Esophagus muscularis mucosa (tissue), 4 donors: Measurements from ENCODE around the gene SECISBP2.

ENCODE experiments used
- EP300 ChIP-seq: sonication (generic); formaldehyde crosslinking; IDR thresholded peaks from one replicate; pipeline ENCODE4 v1.6.1; 2017; ENCODE audit warnings: antibody characterized with exemption
- POLR2A ChIP-seq: fragments of 450-650 bp; IDR thresholded peaks from one replicate; pipeline ENCODE4 v1.6.1; 2017; ENCODE audit warnings: antibody characterized with exemption, moderate library complexity, mild to moderate bottlenecking, low read depth
- TF ChIP-seq, protein P1 (sequence below), 3 experiments: fragments of 200-600 bp in 2 of 3; fragments of 450-650 bp in 1 of 3; sonication (generic) in 2 of 3; IDR thresholded peaks; one replicate each; pipeline ENCODE4 v1.5.1; 2017 to 2019; ENCODE audit warnings: antibody characterized with exemption in 3 of 3, mild to moderate bottlenecking in 2 of 3, moderate library complexity in 1 of 3

DNA sequence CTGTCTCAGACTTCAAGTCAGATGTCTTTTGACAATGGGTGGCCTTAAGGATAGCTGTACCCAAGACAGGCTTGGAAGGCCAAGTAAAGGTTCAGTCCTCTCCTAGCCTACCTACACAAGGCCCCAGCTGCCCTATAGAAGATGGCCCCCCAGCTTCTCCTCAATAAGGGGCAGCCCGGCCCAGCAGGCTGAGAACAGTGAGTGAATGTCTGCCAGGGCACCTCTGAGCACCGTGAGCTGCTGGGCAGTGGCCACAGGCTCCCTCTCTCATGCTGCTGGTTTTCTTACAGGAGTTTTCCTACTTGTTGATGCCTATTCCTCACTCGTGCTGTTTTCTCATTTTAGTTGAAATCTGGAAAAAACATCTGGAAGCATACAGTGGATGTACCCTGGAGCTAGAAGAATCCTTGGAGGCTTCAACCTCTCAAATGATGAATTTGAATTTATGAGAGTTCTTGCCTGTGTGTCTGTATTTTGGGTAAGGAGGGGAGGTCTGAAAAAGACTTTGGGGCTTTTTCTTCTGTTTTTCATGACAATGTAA lies 40.1 kb downstream of the SECISBP2 start:
- TF ChIP-seq, protein P1, sequence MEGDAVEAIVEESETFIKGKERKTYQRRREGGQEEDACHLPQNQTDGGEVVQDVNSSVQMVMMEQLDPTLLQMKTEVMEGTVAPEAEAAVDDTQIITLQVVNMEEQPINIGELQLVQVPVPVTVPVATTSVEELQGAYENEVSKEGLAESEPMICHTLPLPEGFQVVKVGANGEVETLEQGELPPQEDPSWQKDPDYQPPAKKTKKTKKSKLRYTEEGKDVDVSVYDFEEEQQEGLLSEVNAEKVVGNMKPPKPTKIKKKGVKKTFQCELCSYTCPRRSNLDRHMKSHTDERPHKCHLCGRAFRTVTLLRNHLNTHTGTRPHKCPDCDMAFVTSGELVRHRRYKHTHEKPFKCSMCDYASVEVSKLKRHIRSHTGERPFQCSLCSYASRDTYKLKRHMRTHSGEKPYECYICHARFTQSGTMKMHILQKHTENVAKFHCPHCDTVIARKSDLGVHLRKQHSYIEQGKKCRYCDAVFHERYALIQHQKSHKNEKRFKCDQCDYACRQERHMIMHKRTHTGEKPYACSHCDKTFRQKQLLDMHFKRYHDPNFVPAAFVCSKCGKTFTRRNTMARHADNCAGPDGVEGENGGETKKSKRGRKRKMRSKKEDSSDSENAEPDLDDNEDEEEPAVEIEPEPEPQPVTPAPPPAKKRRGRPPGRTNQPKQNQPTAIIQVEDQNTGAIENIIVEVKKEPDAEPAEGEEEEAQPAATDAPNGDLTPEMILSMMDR (IDR thresholded peaks at IDR 0.05) = no peak
- TF ChIP-seq POLR2A (no peak), EP300 (no peak)
